Astrocyte (in vitro differentiated cells and primary cell): ENCODE data around the gene TFPI2. TPM values are rescaled to one million over a fixed set of nuclear protein-coding genes. Genes with fewer than 3 reads are reported as not detected.

Experiments used
- DNase-seq: peaks from one replicate; pipeline ENCODE4 v3.0.0-alpha.2; 2010; ENCODE audit warnings: low read depth
- FAIRE-seq: peaks from 2 replicates; lab custom pipeline; 2011; peaks lifted over from hg19 to GRCh38; lab: Jason Lieb, UNC
- H2AFZ ChIP-seq: 2 replicates; pipeline ENCODE4 v1.6.0; 2012; ENCODE audit warnings: low read depth, low read length, inconsistent platforms
- H3K27ac ChIP-seq: 2 replicates; pipeline ENCODE4 v1.5.1; 2011; ENCODE audit warnings: low read depth, low read length, inconsistent platforms
- H3K27me3 ChIP-seq: 2 replicates; pipeline ENCODE4 v1.6.0; 2011; ENCODE audit warnings: low read length, inconsistent platforms; ENCODE audit not compliant: insufficient read depth
- H3K36me3 ChIP-seq: 2 replicates; pipeline ENCODE4 v1.5.1; 2011; ENCODE audit warnings: low read length, inconsistent platforms; ENCODE audit not compliant: insufficient read depth
- H3K4me1 ChIP-seq: 2 replicates; pipeline ENCODE4 v1.5.1; 2011; ENCODE audit warnings: low read length, inconsistent platforms; ENCODE audit not compliant: insufficient read depth
- H3K4me2 ChIP-seq: 2 replicates; pipeline ENCODE4 v1.6.0; 2012; ENCODE audit warnings: low read length, inconsistent platforms
- H3K4me3 ChIP-seq: 2 replicates; pipeline ENCODE4 v1.5.1; 2011; ENCODE audit warnings: low read depth, mild to moderate bottlenecking, low read length, inconsistent platforms; ENCODE audit not compliant: insufficient read depth
- H3K79me2 ChIP-seq: 2 replicates; pipeline ENCODE4 v1.6.0; 2012; ENCODE audit warnings: mild to moderate bottlenecking, low read length, inconsistent platforms; ENCODE audit not compliant: insufficient read depth
- H3K9ac ChIP-seq: 2 replicates; pipeline ENCODE4 v1.6.0; 2012; ENCODE audit warnings: mild to moderate bottlenecking, low read length, inconsistent platforms
- H3K9me3 ChIP-seq: 2 replicates; pipeline ENCODE4 v1.5.1; 2012; ENCODE audit warnings: low read depth, mild to moderate bottlenecking, low read length, inconsistent platforms; ENCODE audit not compliant: insufficient read depth
- H4K20me1 ChIP-seq: 2 replicates; pipeline ENCODE4 v1.6.0; 2012; ENCODE audit warnings: low read length, inconsistent platforms; ENCODE audit not compliant: insufficient read depth
- H3K27ac Mint-ChIP-seq: one replicate; pipeline ENCODE4 v1.8.0; 2021; ENCODE audit warnings: mild to moderate bottlenecking, mixed read lengths; ENCODE audit not compliant: unreplicated experiment
- H3K27me3 Mint-ChIP-seq: one replicate; pipeline ENCODE4 v1.8.0; 2021; ENCODE audit warnings: low read depth, mixed read lengths; ENCODE audit not compliant: unreplicated experiment
- H3K36me3 Mint-ChIP-seq: one replicate; pipeline ENCODE4 v1.8.0; 2021; ENCODE audit warnings: low read depth, mixed read lengths; ENCODE audit not compliant: unreplicated experiment
- H3K4me1 Mint-ChIP-seq: one replicate; pipeline ENCODE4 v1.8.0; 2021; ENCODE audit warnings: low read depth, mixed read lengths; ENCODE audit not compliant: unreplicated experiment
- H3K4me3 Mint-ChIP-seq: one replicate; pipeline ENCODE4 v1.8.0; 2021; ENCODE audit warnings: mild to moderate bottlenecking, moderate library complexity, mixed read lengths; ENCODE audit not compliant: unreplicated experiment
- H3K9me3 Mint-ChIP-seq: one replicate; pipeline ENCODE4 v1.8.0; 2021; ENCODE audit warnings: mild to moderate bottlenecking, mixed read lengths; ENCODE audit not compliant: unreplicated experiment
- EZH2 ChIP-seq: IDR thresholded peaks from 2 replicates; pipeline ENCODE4 v1.6.1; 2012; ENCODE audit warnings: mild to moderate bottlenecking, low read length, inconsistent platforms; ENCODE audit not compliant: insufficient read depth
- total RNA-seq: library from RNA; stranded (reverse); gene quantifications from 2 replicates; pipeline ENCODE4 v1.2.1, GENCODE V29; 2021
- TF ChIP-seq, protein P1 (sequence below): IDR thresholded peaks from 2 replicates; pipeline ENCODE4 v1.5.1; 2011; ENCODE audit warnings: low read depth, mild to moderate bottlenecking, inconsistent platforms, low read length, moderate library complexity; ENCODE audit not compliant: insufficient read depth

The TFPI2 gene
- total RNA-seq, 1 donor from 2014 or later: 74.8 TPM

DNA sequence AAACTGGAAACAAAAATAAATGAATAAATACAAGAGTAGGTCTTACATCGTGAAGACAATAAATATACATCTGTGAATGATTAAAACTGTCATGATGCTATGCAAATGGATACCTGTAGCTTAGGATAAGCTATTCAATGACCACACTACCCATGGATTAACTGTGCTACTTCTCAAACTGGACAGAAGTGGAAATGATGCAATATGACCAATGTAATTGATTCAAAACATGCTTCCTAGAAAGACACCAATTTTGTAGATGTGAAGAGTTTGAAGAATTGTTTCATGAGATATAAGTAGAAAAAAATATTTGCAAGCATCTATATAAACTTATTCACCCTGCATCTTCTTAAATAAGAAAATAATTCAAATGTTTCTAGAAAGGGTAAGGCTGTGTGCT is 36.1 kb downstream of the TFPI2 start:
- Histone ChIP-seq H3K36me3 (no peaks in the 10 kb centered on the region), H3K4me2 (no peak overlapping the region), H3K9me3 (no peaks in the 10 kb centered on the region), H3K27me3 (no peaks in the 10 kb centered on the region), H3K4me3 (no peak overlapping the region), H3K4me1 (no peaks in the 10 kb centered on the region), H3K79me2 (no peaks in the 10 kb centered on the region), H3K27ac (no peak overlapping the region), H3K9ac (no peak overlapping the region), H4K20me1 (no peaks in the 10 kb centered on the region), H2AFZ (no peak overlapping the region)
- no peak overlapping the region for H3K4me3 Mint-ChIP-seq
- H3K9me3 Mint-ChIP-seq: no peaks in the 10 kb centered on the region
- H3K27me3 Mint-ChIP-seq: no peaks in the 10 kb centered on the region
- TF ChIP-seq EZH2: no peak
- TF ChIP-seq, protein P1, sequence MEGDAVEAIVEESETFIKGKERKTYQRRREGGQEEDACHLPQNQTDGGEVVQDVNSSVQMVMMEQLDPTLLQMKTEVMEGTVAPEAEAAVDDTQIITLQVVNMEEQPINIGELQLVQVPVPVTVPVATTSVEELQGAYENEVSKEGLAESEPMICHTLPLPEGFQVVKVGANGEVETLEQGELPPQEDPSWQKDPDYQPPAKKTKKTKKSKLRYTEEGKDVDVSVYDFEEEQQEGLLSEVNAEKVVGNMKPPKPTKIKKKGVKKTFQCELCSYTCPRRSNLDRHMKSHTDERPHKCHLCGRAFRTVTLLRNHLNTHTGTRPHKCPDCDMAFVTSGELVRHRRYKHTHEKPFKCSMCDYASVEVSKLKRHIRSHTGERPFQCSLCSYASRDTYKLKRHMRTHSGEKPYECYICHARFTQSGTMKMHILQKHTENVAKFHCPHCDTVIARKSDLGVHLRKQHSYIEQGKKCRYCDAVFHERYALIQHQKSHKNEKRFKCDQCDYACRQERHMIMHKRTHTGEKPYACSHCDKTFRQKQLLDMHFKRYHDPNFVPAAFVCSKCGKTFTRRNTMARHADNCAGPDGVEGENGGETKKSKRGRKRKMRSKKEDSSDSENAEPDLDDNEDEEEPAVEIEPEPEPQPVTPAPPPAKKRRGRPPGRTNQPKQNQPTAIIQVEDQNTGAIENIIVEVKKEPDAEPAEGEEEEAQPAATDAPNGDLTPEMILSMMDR: no peak
- no peak overlapping the region for H3K27ac Mint-ChIP-seq
- DNase-seq (no peak), FAIRE-seq (no peak)
- H3K36me3 Mint-ChIP-seq: no peaks in the 10 kb centered on the region
- H3K4me1 Mint-ChIP-seq: peaks cover 2% of the 10 kb centered on the region

DNA sequence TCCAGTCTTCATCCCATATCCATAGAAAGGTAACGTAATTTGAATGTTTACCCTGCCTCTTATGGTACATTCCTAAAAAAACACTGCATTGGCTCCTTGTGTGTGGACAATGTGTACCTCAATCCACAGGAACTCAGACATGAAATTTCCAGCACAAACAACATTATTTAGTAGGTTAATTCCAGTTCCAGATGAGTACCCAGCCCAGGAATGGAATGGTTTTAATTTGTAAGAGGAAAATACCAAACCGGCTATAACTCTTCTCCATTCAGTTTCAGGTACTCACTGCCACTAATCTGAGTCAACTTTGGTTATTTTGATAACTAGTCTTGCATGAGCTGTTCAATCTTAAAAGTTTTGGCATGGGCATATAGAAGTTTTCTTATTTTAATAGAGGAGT is 39.0 kb downstream of the TFPI2 start:
- Histone ChIP-seq H3K27ac (no peak overlapping the region), H3K79me2 (no peaks in the 10 kb centered on the region), H3K36me3 (no peaks in the 10 kb centered on the region), H3K27me3 (no peaks in the 10 kb centered on the region), H2AFZ (no peak overlapping the region), H3K9ac (no peak overlapping the region), H3K4me1 (no peaks in the 10 kb centered on the region), H3K4me3 (no peak overlapping the region), H3K9me3 (no peaks in the 10 kb centered on the region), H4K20me1 (no peaks in the 10 kb centered on the region), H3K4me2 (no peak overlapping the region)
- H3K27ac Mint-ChIP-seq: no peak overlapping the region
- no peak overlapping the region for H3K4me3 Mint-ChIP-seq
- TF ChIP-seq, protein P1: no peak
- TF ChIP-seq EZH2: no peak
- no peaks in the 10 kb centered on the region for H3K36me3 Mint-ChIP-seq
- FAIRE-seq: no peak
- peaks cover 2% of the 10 kb centered on the region for H3K4me1 Mint-ChIP-seq
- no peaks in the 10 kb centered on the region for H3K27me3 Mint-ChIP-seq
- peak; percentile 22 for DNase-seq
- no peaks in the 10 kb centered on the region for H3K9me3 Mint-ChIP-seq

DNA sequence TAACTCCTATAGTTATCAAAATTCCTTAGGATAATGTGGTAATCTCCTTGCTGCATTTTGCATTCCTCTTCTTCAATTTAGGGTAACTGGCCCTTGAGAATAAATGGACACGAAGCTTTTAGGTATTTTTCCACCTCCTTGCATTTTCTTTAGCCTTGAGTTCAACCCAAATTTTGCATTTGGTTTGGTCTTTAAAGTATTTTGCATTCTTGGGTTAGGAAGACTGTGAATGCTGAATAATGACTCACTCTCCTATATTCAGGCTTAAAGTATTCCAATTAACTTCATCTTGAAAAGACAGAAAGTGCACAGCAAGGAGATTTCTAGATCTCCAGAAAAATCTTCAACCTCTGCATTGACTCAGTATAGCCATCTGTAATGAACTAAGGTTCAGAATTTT is 47.3 kb downstream of the TFPI2 start:
- H3K36me3 ChIP-seq: no peaks in the 10 kb centered on the region
- no peak overlapping the region for H3K4me2 ChIP-seq
- no peak overlapping the region for H3K9ac ChIP-seq
- no peaks in the 10 kb centered on the region for H3K27me3 ChIP-seq
- Mint-ChIP-seq H3K4me1 (peaks cover 8% of the 10 kb centered on the region), H3K9me3 (no peaks in the 10 kb centered on the region), H3K27me3 (no peaks in the 10 kb centered on the region), H3K4me3 (no peak overlapping the region), H3K27ac (peak overlapping the region; percentile 70), H3K36me3 (no peaks in the 10 kb centered on the region)
- TF ChIP-seq EZH2: no peak
- TF ChIP-seq, protein P1: no peak
- no peaks in the 10 kb centered on the region for H4K20me1 ChIP-seq
- H3K79me2 ChIP-seq: no peaks in the 10 kb centered on the region
- no peak overlapping the region for H2AFZ ChIP-seq
- no peaks in the 10 kb centered on the region for H3K9me3 ChIP-seq
- peak; percentile 90 for FAIRE-seq
- H3K4me1 ChIP-seq: no peaks in the 10 kb centered on the region
- no peak overlapping the region for H3K4me3 ChIP-seq
- no peak overlapping the region for H3K27ac ChIP-seq
- peak; percentile 81 for DNase-seq
